HepG2 (cell line): Measurements from ENCODE around the gene SYNGR4. TPM values are rescaled to one million over a fixed set of nuclear protein-coding genes. Genes with fewer than 3 reads are reported as not detected.

Experiments used
- AFF4 ChIP-seq: sonication (generic); formaldehyde crosslinking; IDR thresholded peaks from 2 replicates; pipeline ENCODE4 v1.4.0; 2020; ENCODE audit warnings: missing genetic modification reagents
- EZH2 ChIP-seq: conservative IDR thresholded peaks from 2 replicates; pipeline ENCODE4 v1.6.1; 2012; ENCODE audit warnings: mild to moderate bottlenecking, low read depth, low read length, moderate library complexity
- RBM22 ChIP-seq: fragments of 200-400 bp; formaldehyde crosslinking; optimal IDR thresholded peaks from 2 replicates; pipeline ENCODE3; 2017; ENCODE audit warnings: mild to moderate bottlenecking, low read length, moderate library complexity
- RORA ChIP-seq: sonication (generic); formaldehyde crosslinking; IDR thresholded peaks from 2 replicates; pipeline ENCODE4 v1.5.0; 2020; ENCODE audit warnings: mild to moderate bottlenecking, missing genetic modification reagents, moderate library complexity
- SIX1 ChIP-seq: sonication (generic); formaldehyde crosslinking; IDR thresholded peaks from 2 replicates; pipeline ENCODE4 v1.4.0; 2020; ENCODE audit warnings: missing genetic modification reagents, borderline replicate concordance
- SOX13 ChIP-seq, 3 experiments: fragments of 450-650 bp in 1 of 3; sonication (generic) in 1 of 3; formaldehyde crosslinking in 1 of 3; IDR thresholded peaks in 2 of 3; conservative IDR thresholded peaks in 1 of 3; 2 replicates each; pipeline versions ENCODE4 v1.5.0 to v1.6.1; 2016 to 2020; ENCODE audit warnings: antibody characterized with exemption in 1 of 3, mild to moderate bottlenecking in 1 of 3, missing compliant biosample characterization in 1 of 3, missing genetic modification reagents in 1 of 3, moderate library complexity in 1 of 3
- TCF7L2 ChIP-seq: IDR thresholded peaks from 2 replicates; pipeline ENCODE4 v1.6.1; 2011; ENCODE audit warnings: mild to moderate bottlenecking, low read depth, low read length, moderate library complexity
- ZFYVE20 ChIP-seq: sonication (generic); formaldehyde crosslinking; IDR thresholded peaks from 2 replicates; pipeline ENCODE4 v1.8.0; 2023; ENCODE audit warnings: low read depth, mild to moderate bottlenecking, moderate library complexity, missing genetic modification reagents, borderline replicate concordance
- ZNF256 ChIP-seq: sonication (generic); formaldehyde crosslinking; conservative IDR thresholded peaks from 2 replicates; pipeline ENCODE4 v1.4.0; 2020; ENCODE audit warnings: missing genetic modification reagents
- ZNF275 ChIP-seq: sonication (generic); formaldehyde crosslinking; IDR thresholded peaks from 2 replicates; pipeline ENCODE4 v1.8.0; 2022; ENCODE audit warnings: missing genetic modification reagents, mild to moderate bottlenecking, inconsistent platforms, borderline replicate concordance
- ZNF512B ChIP-seq: sonication (generic); formaldehyde crosslinking; IDR thresholded peaks from 2 replicates; pipeline ENCODE4 v1.5.1; 2020; ENCODE audit warnings: missing genetic modification reagents, mild to moderate bottlenecking, borderline replicate concordance
- ZNF543 ChIP-seq: sonication (generic); formaldehyde crosslinking; IDR thresholded peaks from 2 replicates; pipeline ENCODE4 v1.4.0; 2020; ENCODE audit warnings: mild to moderate bottlenecking, missing genetic modification reagents
- ZNF646 ChIP-seq: sonication (generic); formaldehyde crosslinking; IDR thresholded peaks from 2 replicates; pipeline ENCODE4 v1.9.0; 2021; ENCODE audit warnings: mild to moderate bottlenecking, missing genetic modification reagents
- polyA plus RNA-seq, 8 experiments: library from polyadenylated mRNA; depleted of rRNA in 3 of 8; stranded (reverse) in 7 of 8; unstranded in 1 of 8; fragments of >200 nt; fragmentation: Illumina TruSeq in 4 of 8; extraction: Trizol in 4 of 8; gene quantifications; 2 replicates each; pipeline versions ENCODE4 v1.2.1 to v1.2.3, GENCODE V29; 2011 to 2016; ENCODE audit warnings: low read depth in 4 of 8, missing spikeins in 1 of 8, mixed read lengths in 1 of 8; ENCODE audit not compliant: insufficient read depth in 1 of 8
- total RNA-seq, 5 experiments: library from RNA; depleted of rRNA; stranded (reverse); fragments of >200 nt; fragmentation: Illumina TruSeq; extraction: Trizol; gene quantifications; 2 replicates each; pipeline ENCODE4 v1.2.3, GENCODE V29; 2016; ENCODE audit warnings: low read depth in 1 of 5

SYNGR4 gene
- total and polyA plus RNA-seq, 2 of the 13 experiments (the other 11 are each of a cell fraction or from before 2014, with no cell fraction given) = not detected

GRCh38 chr19:48362716-48363499 lies 1.3 kb upstream of the SYNGR4 start (continued):
- TF ChIP-seq AFF4 (no peak), SOX13 (IDR thresholded peaks at IDR 0.05) (no peak), SOX13 (CRISPR knock-in tag; conservative IDR thresholded peaks at IDR 0.05 in 1 of 2, IDR thresholded peaks at IDR 0.05 in 1 of 2) (no peak; a peak in 1 of 4 replicates), ZNF256 (no peak), RORA (CRISPR knock-in tag) (no peak), ZFYVE20 (CRISPR knock-in tag) (no peak), ZNF512B (CRISPR knock-in tag) (no peak), RBM22 (no peak), SIX1 (CRISPR knock-in tag) (no peak), ZNF543 (CRISPR knock-in tag) (0 out of 2 replicates have a peak, but pooled peaks have one; percentile 54), EZH2 (no peak), ZNF646 (CRISPR knock-in tag) (no peak), ZNF275 (CRISPR knock-in tag) (no peak), TCF7L2 (no peak)
